Skin epidermis (tissue), 12 donors: ENCODE results near the gene DDI2.
A peak's percentile ranks its signal among the peaks of the same experiment; 100 is the strongest.
"Not testable (repeated sequence)": the region's sequence is repeated elsewhere in the genome, so short reads cannot be mapped to it uniquely, and the experiment has no call there.

Experiments used
- H3K27ac ChIP-seq, 21 experiments: fragments of 200-600 bp; sonication (generic) in 11 of 21; one replicate each; pipeline ENCODE4 v1.5.0; 2020; ENCODE audit warnings: mild to moderate bottlenecking in 3 of 21, inconsistent platforms in 2 of 21, moderate library complexity in 2 of 21
- H3K4me3 ChIP-seq, 7 experiments: fragments of 200-600 bp; sonication (generic) in 2 of 7; one replicate each; pipeline ENCODE4 v1.5.0; 2020; ENCODE audit warnings: inconsistent platforms in 2 of 7, mild to moderate bottlenecking in 2 of 7, moderate library complexity in 1 of 7

DDI2 gene

GRCh38 chr1:15627343-15627988 is 10.2 kb downstream of the DDI2 start:
- Histone ChIP-seq H3K27ac (peak overlapping the region in 3 of 21 experiments; percentile 0 to 37 (median 14)), H3K4me3 (no peak overlapping the region)

- peak overlapping the region in 2 of 21 experiments; percentile 0 to 14 for H3K27ac ChIP-seq
- H3K4me3 ChIP-seq: no peak overlapping the region
Measured at GRCh38 chr1:15628003-15628402, 10.7 kb downstream of the DDI2 start.

- Histone ChIP-seq H3K27ac (no peak overlapping the region), H3K4me3 (no peak overlapping the region)
Measured at GRCh38 chr1:15633756-15634420, 16.6 kb downstream of the DDI2 start.

- H3K27ac ChIP-seq: no peak overlapping the region
- no peak overlapping the region for H3K4me3 ChIP-seq
Measured at GRCh38 chr1:15636436-15636835, 19.2 kb downstream of the DDI2 start.

GRCh38 chr1:15637826-15638225 is 20.6 kb downstream of the DDI2 start:
- Histone ChIP-seq H3K27ac (no peak overlapping the region), H3K4me3 (no peak overlapping the region)

GRCh38 chr1:15639262-15639661 is 22.0 kb downstream of the DDI2 start:
- no peak overlapping the region for H3K4me3 ChIP-seq
- no peak overlapping the region for H3K27ac ChIP-seq

GRCh38 chr1:15639931-15640330 is 22.7 kb downstream of the DDI2 start:
- Histone ChIP-seq H3K27ac (no peak overlapping the region), H3K4me3 (no peak overlapping the region)

GRCh38 chr1:15640667-15641066 is 23.4 kb downstream of the DDI2 start:
- H3K27ac ChIP-seq: no peak overlapping the region
- no peak overlapping the region for H3K4me3 ChIP-seq

GRCh38 chr1:15649937-15650336 is 32.7 kb downstream of the DDI2 start:
- Histone ChIP-seq H3K27ac (no peak overlapping the region), H3K4me3 (no peak overlapping the region)

GRCh38 chr1:15650433-15650832 is 33.2 kb downstream of the DDI2 start:
- no peak overlapping the region for H3K4me3 ChIP-seq
- no peak overlapping the region for H3K27ac ChIP-seq

GRCh38 chr1:15652130-15652529 is 34.9 kb downstream of the DDI2 start:
- H3K4me3 ChIP-seq, H3K27ac ChIP-seq: not testable (repeated sequence)

- Histone ChIP-seq H3K4me3 (no peak overlapping the region), H3K27ac (no peak overlapping the region)
Measured at GRCh38 chr1:15654091-15654690, 36.9 kb downstream of the DDI2 start.

- H3K27ac ChIP-seq: peak overlapping the region in 1 of 21 experiments; percentile 20
- no peak overlapping the region for H3K4me3 ChIP-seq
Measured at GRCh38 chr1:15656464-15656863, 39.2 kb downstream of the DDI2 start.

GRCh38 chr1:15657021-15657420 is 39.8 kb downstream of the DDI2 start:
- Histone ChIP-seq H3K4me3 (no peak overlapping the region), H3K27ac (peak overlapping the region in 1 of 21 experiments; percentile 20)

GRCh38 chr1:15660151-15660550 is 42.9 kb downstream of the DDI2 start:
- Histone ChIP-seq H3K4me3 (no peak overlapping the region), H3K27ac (no peak overlapping the region)

GRCh38 chr1:15662477-15662876 is 45.2 kb downstream of the DDI2 start:
- Histone ChIP-seq H3K27ac (no peak overlapping the region), H3K4me3 (no peak overlapping the region)

GRCh38 chr1:15663925-15664324 is 46.7 kb downstream of the DDI2 start:
- Histone ChIP-seq H3K27ac (no peak overlapping the region), H3K4me3 (no peak overlapping the region)

GRCh38 chr1:15667362-15667761 is 50.1 kb downstream of the DDI2 start:
- Histone ChIP-seq H3K4me3 (no peak overlapping the region), H3K27ac (no peak overlapping the region)

- Histone ChIP-seq H3K27ac (no peak overlapping the region), H3K4me3 (no peak overlapping the region)
Measured at GRCh38 chr1:15668089-15668754, 51.0 kb downstream of the DDI2 start.

- H3K4me3 ChIP-seq: no peak overlapping the region
- H3K27ac ChIP-seq: no peak overlapping the region
Measured at GRCh38 chr1:15669074-15669473, 51.8 kb downstream of the DDI2 start.

GRCh38 chr1:15669864-15670263 is 52.6 kb downstream of the DDI2 start:
- H3K27ac ChIP-seq: no peak overlapping the region
- no peak overlapping the region for H3K4me3 ChIP-seq
